GM18870 (cell line): ENCODE data around the gene JADE2.
"Not testable (repeated sequence)": the region's sequence is repeated elsewhere in the genome, so short reads cannot be mapped to it uniquely, and the experiment has no call there.

Experiments used
- ATAC-seq: cut with Tn5 transposase; IDR thresholded peaks from one replicate; pipeline ENCODE4 v1.9.1; 2021; ENCODE audit warnings: moderate library complexity; ENCODE audit not compliant: unreplicated experiment

The JADE2 gene

DNA sequence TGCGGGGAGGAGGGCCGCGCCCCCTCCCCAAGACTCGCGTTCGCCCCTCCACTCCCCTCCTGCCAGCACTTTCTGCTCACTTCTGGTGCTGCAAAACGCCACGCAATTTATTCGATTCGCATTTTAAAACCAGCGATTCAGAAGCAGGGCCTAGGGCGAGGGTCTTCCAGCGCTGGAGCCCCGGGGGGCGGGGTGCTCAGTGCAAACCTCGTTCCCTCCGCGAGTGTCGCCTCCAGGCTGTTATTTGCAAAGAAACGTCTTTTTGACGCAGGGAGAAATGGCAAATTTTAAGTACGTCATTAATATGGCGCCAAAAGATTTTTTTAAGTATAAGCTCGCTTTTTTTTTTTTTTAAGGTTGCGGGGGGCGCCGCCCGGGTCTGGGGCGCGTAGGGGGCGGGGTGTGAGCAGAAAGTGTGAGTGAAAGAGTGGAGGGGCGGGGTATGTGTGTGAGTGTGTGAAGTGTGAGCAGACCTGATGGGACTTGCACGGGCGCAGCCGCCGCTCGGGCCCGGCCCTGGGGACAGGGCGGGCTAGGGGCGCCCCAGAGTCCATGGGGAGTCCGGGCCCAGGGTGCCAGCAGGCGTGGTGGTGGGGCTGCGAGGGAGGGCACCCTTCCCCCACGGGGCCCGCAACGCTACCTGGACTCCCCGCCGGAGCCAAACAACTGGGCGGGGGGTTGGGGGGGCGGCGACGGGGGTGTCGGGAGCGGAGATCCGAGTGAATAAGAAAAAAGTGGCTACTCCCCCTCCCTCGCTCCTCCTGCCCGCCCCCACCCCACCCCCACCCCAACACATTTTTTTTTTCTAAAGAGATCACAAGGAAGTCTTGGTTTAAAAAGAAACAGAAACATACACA lies at the start of gene JADE2:
Gene JADE2 (plus strand): TSS at position 845 of the 857 bp plus-strand sequence. CDS start 10,188 bp downstream, outside the sequence.
- ATAC-seq, result no peak

DNA sequence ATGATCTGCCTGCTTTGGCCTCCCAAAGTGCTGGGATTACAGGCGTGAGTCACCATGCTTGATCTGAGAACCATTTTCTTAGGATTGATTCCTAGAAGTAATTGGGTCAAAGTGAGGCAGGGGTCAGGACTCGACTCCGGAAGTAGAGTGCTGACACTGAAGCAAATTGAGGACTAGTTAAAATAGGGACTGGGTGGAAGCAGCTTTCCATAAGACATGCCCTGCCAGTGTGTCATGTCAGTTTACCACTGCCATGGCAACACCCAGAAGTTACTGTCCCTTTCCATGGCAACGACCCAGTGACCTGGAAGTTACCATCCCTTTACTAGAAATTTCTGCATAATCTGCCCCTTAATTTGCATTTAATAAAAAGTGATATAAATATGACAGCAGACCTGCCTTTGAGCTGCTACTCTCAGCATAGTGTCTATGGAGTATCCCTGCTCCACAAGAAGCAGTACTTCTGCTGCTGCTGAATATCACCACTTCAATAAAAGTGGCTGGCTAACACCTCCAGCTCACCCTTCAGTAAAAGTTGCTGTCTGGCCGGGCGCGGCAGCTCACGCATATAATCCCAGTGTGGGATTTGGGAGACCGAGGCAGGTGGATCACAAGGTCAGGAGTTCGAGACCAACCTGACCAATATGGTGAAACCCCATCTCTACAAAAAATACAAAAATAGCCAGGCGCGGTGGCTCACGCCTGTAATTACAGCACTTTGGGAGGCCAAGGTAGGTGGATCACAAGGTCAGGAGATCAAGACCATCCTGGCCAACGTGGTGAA lies 47.8 kb upstream of the JADE2 start:
- ATAC-seq, result no peak

DNA sequence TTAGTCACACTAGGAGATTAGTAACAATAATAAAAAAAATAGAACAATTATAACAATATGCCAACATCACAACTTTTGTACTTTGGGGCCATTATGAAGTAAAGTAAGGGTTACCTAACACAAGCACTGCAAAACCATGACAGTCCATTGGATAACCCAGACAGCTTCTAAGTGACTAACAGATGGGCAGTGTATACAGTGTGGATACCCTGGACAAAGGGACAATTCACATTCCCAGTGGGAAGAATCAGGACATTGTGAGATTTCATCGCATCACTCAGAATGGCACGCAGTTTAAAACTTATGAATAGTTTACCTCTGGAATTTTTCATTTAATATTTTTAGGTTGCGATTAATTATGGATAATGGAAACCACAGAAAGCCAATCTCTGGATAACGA lies 45.6 kb upstream of the JADE2 start:
- no peak for ATAC-seq

DNA sequence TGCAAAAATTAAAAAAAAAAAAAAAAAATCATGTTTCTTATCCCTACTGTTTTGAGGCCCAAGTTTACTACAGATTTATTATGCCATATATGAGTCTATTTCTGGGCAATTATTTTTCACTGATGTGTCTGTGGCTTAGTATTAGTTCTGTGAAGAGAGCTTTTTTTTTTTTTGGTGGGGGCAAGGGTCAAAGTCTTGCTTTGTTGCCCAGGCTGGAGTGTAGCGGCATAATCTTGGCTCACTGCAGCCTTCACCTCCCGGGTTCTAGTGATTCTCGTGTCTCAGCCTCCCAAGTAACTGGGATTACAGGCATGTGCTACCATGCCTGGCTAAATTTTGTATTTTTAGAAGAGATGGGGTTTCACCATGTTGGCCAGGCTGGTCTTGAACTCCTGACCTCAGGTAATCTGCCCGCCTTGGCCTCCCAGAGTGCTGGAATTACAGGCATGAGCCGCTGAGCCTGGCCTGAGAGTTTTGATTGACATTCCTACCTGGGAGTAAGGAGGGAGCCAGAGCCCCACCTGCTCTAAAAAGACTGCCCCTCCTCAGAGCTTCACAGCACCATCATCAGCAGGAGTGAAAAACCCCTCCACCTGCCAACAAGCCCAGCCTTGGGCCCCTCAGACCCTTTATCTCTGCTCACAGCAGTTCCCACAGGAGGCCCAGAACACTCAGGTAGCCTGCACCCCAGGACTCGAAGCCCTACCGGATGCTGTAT lies 36.1 kb upstream of the JADE2 start:
- no peak for ATAC-seq

DNA sequence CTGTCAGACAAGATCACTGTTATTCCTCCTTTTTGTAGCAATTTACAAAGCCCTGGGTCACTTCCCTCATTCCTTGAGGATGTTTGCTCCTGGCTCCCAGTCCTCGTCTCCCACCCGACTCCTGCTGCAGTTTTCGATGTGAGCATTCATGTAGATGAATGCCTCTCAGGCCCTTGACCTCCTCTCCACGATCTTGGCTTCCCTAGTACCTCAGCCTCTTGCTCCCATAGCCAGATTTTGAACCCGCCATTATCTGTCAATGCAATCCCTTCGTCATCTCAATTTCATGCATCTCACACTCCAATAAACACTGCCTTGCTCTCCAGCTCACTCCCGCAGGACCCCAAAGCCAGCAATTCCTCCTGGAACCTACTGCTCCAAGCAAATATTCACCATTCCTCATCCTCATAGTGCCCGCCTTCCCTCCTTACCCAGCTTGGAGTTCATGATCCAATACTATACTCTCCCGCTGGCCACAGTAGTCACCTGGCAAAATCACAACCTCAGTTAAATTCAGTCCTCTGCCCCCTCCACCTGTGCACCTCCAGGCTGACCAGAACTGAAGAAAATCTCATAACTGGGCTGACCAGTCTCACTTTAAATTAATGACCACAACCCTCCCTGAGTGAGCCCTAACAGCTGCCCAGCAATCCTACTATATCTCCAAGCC lies 35.1 kb upstream of the JADE2 start:
- ATAC-seq, result no peak

DNA sequence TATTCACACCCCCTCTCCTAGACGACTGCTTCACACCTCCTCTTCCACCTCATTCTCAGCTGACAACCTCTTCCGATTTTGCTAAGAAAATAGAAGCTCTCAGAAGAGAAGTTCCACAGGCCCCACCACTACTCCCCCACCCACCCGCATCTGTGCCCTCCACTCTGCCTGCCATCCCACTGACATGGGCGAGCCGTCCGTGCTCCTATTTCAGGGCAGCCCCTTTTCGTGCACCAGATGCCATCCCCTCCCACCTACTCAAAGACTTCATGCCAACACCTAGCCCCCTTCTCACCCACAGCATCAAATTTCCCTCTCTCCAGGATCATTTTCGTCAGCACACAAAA lies 34.6 kb upstream of the JADE2 start:
- no peak for ATAC-seq

DNA sequence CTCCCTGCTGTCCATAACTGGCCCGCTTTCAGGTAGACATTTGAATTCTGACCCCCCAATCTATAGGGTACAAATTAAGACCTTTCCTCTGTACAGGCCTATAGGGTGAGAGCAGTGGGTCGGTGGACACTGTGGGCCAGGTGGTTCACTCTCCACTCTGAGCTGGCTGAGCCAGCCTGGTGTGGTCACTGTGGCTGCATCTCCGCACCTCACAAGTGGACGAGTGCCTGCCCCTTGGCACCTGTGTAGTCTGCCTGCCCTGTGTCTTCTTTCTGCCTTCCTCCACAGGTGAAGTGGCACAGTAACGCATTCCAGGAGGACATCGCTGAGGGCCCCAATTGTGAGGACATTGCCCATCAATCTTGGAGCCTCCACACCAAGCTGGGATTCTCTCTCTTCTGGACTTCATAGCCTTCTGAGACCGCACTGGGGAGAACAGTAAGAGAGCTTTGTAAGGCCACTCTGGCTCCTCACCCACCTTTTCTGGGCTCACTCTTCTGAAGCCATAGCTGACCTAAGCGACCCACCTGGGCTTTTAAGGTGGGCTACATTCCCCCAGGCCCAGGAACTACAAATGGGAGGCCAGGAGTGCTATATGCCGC lies 33.5 kb upstream of the JADE2 start:
- ATAC-seq, result no peak

DNA sequence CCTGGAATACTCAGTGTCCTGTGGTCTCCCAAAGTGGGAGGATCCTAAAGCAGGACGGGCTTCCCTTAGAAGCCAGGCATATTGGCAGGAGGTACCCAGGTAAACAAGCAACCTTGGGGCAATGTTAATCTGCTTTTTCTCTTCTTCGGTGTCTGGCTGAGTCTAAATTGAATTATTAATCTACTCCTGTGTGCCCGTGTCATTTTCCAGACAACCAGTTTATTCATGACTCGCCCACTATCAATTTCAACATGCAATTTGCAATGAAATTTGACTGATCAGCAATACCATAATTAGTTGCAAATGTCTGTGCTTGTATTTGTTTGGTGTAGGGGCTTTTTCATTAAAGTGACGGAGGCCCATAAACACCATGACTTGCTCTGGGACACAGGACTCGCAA lies 32.9 kb upstream of the JADE2 start:
- ATAC-seq, result no peak

DNA sequence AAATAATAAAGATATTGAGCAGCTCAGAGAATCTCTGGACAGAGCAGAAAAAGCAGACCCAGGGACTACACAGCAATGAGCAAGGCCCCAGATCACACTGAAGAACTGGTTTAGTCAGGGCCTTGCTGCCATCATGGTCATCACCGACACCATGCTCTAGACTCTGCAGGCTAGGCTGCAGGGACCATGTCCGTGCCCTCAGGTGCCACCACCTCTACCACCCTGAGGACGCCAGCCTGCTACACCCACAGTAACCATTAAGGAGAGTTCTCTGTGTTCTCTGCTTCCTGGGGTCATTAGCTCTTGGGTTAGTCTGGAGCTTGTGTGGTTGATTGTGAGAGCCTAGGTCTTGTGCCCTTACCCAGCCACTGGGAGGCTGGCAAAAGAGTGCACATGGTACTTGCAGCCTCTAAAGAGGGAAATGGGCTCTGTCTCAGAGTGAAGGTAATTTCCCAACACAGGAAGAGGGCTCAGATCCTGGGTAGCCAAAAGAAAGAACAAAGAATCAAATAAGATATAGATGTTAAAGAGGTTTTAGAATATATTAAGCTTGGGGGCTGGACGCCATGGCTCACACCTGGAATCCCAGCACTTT lies 31.9 kb upstream of the JADE2 start:
- no peak for ATAC-seq

DNA sequence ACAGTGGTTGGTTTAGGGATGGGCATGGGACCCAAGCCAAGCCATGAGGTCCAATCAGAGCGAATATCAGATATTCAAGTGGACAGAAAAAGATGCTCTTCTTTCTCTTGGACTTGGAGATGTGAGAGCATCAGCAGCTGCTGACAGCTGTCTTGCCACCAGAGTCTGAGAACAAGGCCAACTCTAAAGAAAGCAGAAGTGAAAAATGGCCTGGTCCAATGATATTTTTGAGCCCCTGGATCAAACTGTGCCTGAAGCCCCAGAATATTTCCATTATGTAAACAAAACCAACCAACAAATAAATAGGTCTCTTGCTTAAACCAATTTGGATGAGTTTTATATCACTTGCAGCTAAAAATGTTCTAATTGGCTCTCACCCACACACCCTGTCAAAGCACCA lies 30.7 kb upstream of the JADE2 start:
- no peak for ATAC-seq

DNA sequence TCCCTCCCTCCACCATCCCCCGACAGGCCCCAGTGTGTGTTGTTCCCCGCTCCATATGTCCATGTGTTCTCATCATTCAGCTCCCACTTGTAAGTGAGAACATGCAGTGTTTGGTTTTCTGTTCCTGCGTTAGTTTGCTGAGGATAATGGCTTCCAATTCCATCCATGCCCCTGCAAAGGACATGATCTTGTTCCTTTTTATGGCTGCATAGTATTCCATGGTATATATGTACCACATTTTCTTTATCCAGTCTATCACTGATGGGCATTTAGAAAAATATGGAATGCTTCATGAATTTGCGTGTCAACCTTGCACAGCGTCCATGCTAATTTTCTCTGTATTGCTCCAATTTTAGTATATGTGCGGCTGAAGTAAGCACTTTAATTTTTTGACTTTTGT lies 25.6 kb upstream of the JADE2 start:
- not testable (repeated sequence) for ATAC-seq

DNA sequence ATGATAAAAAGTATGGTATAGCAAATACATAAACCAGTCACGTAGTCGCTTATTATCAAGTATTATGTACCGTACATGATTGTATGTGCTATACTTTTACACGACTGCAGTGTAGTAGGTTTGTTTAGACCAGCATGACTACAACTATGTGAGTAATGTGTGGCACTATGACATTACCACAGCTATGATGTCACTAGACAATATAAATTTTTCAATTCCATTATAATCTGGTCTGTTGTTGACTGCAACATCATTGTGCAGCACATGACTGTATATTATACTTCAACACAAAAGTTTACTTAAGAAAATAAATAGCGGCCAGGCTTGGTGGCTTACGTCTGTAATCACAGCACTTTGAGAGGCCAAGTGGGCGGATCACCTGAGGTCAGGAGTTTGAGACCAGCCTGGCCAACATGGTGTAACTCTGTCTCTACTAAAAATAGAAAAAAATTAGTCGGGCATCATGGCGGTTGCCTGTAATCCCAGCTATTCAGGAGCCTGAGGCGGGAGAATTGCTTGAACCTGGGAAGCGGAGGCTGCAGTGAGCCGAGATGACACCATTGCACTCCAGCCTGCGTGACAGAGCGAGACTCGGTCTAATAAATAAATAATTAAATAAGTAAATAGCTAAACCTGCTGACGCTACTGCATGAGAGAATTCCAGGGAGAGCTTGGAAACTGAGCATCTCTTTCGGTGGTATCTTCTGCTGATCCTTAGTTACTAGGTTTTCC lies 24.6 kb upstream of the JADE2 start:
- ATAC-seq, result no peak

DNA sequence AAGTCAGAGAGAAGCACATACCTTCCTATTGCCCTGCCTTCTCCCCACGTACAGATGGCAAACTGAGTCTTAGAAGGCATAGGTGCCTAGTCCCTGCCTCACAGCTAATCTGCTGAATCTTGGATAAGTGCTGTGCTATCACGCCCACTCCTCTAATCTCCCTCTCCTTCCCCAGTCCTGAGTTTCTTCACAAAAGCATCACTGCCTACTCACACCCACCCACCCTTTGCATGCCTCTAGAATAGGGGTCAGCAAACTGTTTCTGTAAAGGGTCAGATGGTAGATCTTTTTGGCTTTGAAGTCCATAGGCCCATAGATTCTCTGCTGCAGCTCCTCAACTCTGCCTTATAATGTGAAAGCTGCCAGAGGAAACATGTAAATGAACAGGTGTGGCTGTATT lies 23.2 kb upstream of the JADE2 start:
- no peak for ATAC-seq

DNA sequence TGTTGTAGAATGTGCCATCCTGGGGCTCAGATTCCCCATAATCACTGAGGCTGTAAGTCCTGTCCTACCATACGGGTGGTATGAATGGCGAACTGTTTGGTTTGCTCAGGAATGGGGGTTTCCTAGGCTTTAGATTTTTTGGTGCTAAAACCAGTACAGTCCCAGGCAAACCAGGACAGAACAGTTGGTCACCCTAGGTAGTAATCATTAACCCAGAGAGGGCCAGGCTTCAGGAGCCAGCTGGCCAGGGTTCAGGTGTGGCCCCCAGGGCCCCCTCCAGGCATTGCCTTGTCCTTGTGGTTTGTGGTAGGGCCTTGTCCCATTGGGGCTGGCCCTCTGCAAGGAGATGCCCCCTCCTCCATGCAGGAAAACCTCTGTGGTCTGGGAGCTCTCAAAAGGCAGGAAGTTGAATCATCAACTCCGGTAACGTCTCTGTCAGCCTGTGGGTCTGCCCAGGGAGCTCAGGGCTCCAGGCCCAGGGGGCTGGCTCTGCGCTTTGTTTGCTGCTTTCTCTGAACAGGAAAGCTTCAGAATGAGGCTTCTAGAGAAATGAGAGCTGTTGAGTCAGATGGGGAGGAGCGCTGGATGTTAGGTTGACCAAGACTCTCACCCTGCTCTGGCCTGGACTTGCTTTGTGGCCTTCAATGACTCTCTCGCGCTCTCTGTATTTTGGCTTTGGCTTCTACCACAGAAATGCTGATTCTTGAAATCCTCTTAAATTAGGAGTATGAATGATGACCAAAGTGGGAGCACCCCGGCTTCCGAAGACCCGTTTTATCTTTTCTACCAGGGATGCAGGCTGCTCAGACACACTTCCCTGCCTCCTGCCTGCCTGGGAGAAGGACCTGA lies 22.2 kb upstream of the JADE2 start:
- peak; percentile 79 for ATAC-seq

DNA sequence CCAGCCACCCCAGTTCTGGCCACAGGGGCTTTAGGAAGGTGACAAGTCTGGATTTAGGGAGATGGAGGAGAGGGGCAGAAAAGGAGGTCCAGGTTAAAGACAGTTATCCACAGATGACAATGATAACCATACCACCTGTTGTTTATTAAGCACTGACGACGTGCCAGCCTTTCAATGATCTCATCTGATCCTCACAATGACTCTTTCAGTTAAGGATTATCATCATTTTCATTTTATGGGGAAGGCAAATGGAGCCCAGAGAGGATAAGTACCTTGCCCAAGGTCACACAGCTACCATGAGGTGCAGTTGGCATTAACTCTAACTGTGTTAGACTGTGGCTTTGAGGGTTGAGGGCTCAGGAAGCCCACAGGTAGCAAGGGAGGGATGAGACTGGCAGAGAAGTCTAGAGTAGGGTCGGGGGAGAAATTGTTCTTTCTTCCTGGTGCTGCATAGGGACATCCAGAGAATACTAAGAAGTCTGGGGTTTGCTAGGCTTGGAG lies 21.5 kb upstream of the JADE2 start:
- ATAC-seq, result no peak

DNA sequence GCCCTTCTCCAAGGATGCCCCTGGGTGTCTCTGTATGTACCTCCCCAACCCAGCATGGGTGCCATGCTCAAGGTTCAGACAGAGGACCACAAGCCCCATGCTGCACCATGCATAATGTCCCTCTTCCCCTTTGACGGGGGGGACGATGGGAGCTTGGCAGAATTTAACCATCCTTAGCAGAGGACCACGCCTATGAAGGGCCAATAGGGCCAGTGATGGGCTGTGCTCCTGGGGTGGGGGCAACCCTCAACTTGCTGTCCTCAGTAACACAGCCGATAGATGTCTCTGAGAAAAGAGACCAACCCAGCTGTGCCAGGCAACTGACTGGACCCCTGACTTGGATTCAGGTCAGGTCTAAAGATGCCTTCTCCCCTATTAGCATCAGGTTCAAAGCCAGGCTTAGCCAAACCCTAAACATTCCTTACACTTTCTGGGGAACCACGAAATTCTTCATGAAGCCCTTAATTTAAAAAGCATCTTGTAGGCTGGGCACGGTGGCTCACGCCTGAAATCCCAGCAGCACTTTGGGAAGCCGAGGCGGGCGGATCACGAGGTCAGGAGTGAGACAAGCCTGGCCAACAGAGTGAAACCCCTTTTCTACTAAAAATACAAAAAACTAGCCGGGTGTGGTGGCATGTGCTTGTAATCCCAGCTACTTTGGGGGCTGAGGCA lies 20.7 kb upstream of the JADE2 start:
- no peak for ATAC-seq

DNA sequence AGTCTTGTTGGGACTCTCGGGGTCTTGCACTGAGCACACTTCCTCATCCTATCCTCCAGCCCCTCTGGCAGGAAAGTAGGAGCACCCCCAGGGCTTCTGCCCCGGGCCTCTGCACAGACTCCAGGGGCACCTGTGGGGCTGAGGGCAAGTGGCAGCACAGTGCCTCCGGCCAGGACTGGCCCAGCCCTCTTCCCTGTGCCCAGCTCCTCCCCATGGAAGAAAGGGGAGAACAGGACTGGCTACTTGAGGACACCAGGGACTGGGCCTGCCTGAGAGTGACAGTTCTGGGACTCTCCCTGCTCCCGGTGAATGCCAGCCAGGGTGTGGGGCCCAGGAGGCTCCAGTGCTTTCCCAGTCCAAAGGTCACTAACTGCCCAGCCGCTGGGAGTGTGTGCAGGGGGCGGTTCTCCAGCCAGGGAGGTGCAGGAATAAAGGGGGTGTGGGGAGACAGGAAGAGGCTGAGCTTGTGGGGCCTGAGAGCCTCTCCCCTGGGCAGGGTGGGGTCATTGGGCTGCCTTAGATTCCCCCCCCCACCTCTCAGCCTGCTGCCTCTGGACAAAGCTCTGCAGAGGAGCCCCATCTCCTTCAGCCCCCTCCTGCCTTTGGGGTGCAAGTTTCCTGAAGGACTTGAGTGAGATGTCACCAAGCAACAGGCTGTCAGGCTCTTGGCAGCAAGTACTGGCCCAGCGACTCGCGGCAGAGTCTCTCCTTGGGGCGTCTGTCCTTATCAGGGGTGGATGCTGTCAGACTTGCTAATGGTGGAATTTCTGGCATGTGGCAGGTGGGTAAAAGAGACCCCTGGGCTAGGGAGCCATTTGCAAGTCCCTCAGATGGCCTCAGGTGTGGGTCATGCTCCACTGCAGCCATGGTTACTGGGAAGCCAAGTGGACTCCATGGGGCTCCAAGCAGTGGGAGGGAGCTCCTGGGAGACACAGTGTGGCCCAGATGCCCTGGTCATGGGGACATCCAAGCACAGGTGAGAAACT lies 19.1 kb upstream of the JADE2 start:
- no peak for ATAC-seq
